ENCODE data around the gene MMP27.

MMP27 gene

GRCh38 chr11:102676084-102676483, 29.5 kb downstream of the MMP27 start:
- Histone ChIP-seq H3K9ac (ENCODE audit: low read depth, low read length) (no peak overlapping the region), H3K9me3 (ENCODE audit: control insufficient read depth, insufficient read depth, low read length) (no peaks in the 10 kb centered on the region), H3K36me3 (ENCODE audit: insufficient read depth, low read length) (no peaks in the 10 kb centered on the region), H3K4me1 (ENCODE audit: insufficient read depth, low read length) (no peaks in the 10 kb centered on the region; the same call in 1 of the 2 replicates)

- Histone ChIP-seq H3K4me1 (ENCODE audit: insufficient read depth, low read length) (no peaks in the 10 kb centered on the region), H3K9me3 (ENCODE audit: control insufficient read depth, insufficient read depth, low read length) (no peaks in the 10 kb centered on the region), H3K9ac (ENCODE audit: low read depth, low read length) (no peak overlapping the region), H3K36me3 (ENCODE audit: insufficient read depth, low read length) (no peaks in the 10 kb centered on the region)
Measured at GRCh38 chr11:102669664-102670063, 35.9 kb downstream of the MMP27 start.

GRCh38 chr11:102666331-102666957, 39.1 kb downstream of the MMP27 start:
- no peaks in the 10 kb centered on the region for H3K36me3 ChIP-seq (ENCODE audit: insufficient read depth, low read length)
- no peaks in the 10 kb centered on the region for H3K4me1 ChIP-seq (ENCODE audit: insufficient read depth, low read length)
- no peak overlapping the region for H3K9ac ChIP-seq (ENCODE audit: low read depth, low read length)
- H3K9me3 ChIP-seq (ENCODE audit: control insufficient read depth, insufficient read depth, low read length), result no peaks in the 10 kb centered on the region

GRCh38 chr11:102664001-102664752, 41.4 kb downstream of the MMP27 start:
- H3K36me3 ChIP-seq (ENCODE audit: insufficient read depth, low read length), result no peaks in the 10 kb centered on the region
- no peak overlapping the region for H3K9ac ChIP-seq (ENCODE audit: low read depth, low read length)
- no peaks in the 10 kb centered on the region for H3K9me3 ChIP-seq (ENCODE audit: control insufficient read depth, insufficient read depth, low read length)
- H3K4me1 ChIP-seq (ENCODE audit: insufficient read depth, low read length), result no peaks in the 10 kb centered on the region

- Histone ChIP-seq H3K9ac (ENCODE audit: low read depth, low read length) (no peak overlapping the region), H3K4me1 (ENCODE audit: insufficient read depth, low read length) (no peaks in the 10 kb centered on the region), H3K36me3 (ENCODE audit: insufficient read depth, low read length) (no peaks in the 10 kb centered on the region), H3K9me3 (ENCODE audit: control insufficient read depth, insufficient read depth, low read length) (no peaks in the 10 kb centered on the region)
Measured at GRCh38 chr11:102662607-102663006, 43.0 kb downstream of the MMP27 start.

GRCh38 chr11:102661040-102661439, 44.5 kb downstream of the MMP27 start:
- Histone ChIP-seq H3K36me3 (ENCODE audit: insufficient read depth, low read length) (no peaks in the 10 kb centered on the region), H3K9ac (ENCODE audit: low read depth, low read length) (no peak overlapping the region), H3K4me1 (ENCODE audit: insufficient read depth, low read length) (no peaks in the 10 kb centered on the region), H3K9me3 (ENCODE audit: control insufficient read depth, insufficient read depth, low read length) (no peaks in the 10 kb centered on the region)

GRCh38 chr11:102656528-102656927, 49.0 kb downstream of the MMP27 start:
- Histone ChIP-seq H3K9ac (ENCODE audit: low read depth, low read length) (no peak overlapping the region), H3K4me1 (ENCODE audit: insufficient read depth, low read length) (no peaks in the 10 kb centered on the region), H3K9me3 (ENCODE audit: control insufficient read depth, insufficient read depth, low read length) (no peaks in the 10 kb centered on the region), H3K36me3 (ENCODE audit: insufficient read depth, low read length) (no peaks in the 10 kb centered on the region; the same call in 1 of the 2 replicates)

GRCh38 chr11:102655547-102655946, 50.0 kb downstream of the MMP27 start:
- H3K9ac ChIP-seq (ENCODE audit: low read depth, low read length), result no peak overlapping the region
- H3K9me3 ChIP-seq (ENCODE audit: control insufficient read depth, insufficient read depth, low read length), result no peaks in the 10 kb centered on the region
- no peaks in the 10 kb centered on the region; the same call in 1 of the 2 replicates for H3K36me3 ChIP-seq (ENCODE audit: insufficient read depth, low read length)
- H3K4me1 ChIP-seq (ENCODE audit: insufficient read depth, low read length), result no peaks in the 10 kb centered on the region

GRCh38 chr11:102654761-102655160, 50.8 kb downstream of the MMP27 start:
- Histone ChIP-seq H3K4me1 (ENCODE audit: insufficient read depth, low read length) (no peaks in the 10 kb centered on the region), H3K36me3 (ENCODE audit: insufficient read depth, low read length) (no peaks in the 10 kb centered on the region; the same call in 1 of the 2 replicates), H3K9ac (ENCODE audit: low read depth, low read length) (no peak overlapping the region), H3K9me3 (ENCODE audit: control insufficient read depth, insufficient read depth, low read length) (no peaks in the 10 kb centered on the region)

- Histone ChIP-seq H3K36me3 (ENCODE audit: insufficient read depth, low read length) (no peaks in the 10 kb centered on the region; the same call in 1 of the 2 replicates), H3K4me1 (ENCODE audit: insufficient read depth, low read length) (no peaks in the 10 kb centered on the region), H3K9me3 (ENCODE audit: control insufficient read depth, insufficient read depth, low read length) (no peaks in the 10 kb centered on the region), H3K9ac (ENCODE audit: low read depth, low read length) (no peak overlapping the region)
Measured at GRCh38 chr11:102653744-102654291, 51.8 kb downstream of the MMP27 start.

GRCh38 chr11:102647430-102647829, 58.1 kb downstream of the MMP27 start:
- H3K4me1 ChIP-seq (ENCODE audit: insufficient read depth, low read length), result no peaks in the 10 kb centered on the region
- H3K36me3 ChIP-seq (ENCODE audit: insufficient read depth, low read length), result no peaks in the 10 kb centered on the region; the same call in 1 of the 2 replicates
- H3K9ac ChIP-seq (ENCODE audit: low read depth, low read length), result no peak overlapping the region
- H3K9me3 ChIP-seq (ENCODE audit: control insufficient read depth, insufficient read depth, low read length), result no peaks in the 10 kb centered on the region

GRCh38 chr11:102643941-102644340, 61.6 kb downstream of the MMP27 start:
- H3K36me3 ChIP-seq (ENCODE audit: insufficient read depth, low read length), result no peaks in the 10 kb centered on the region
- no peaks in the 10 kb centered on the region for H3K4me1 ChIP-seq (ENCODE audit: insufficient read depth, low read length)
- H3K9ac ChIP-seq (ENCODE audit: low read depth, low read length), result no peak overlapping the region
- H3K9me3 ChIP-seq (ENCODE audit: control insufficient read depth, insufficient read depth, low read length), result no peaks in the 10 kb centered on the region

Data from ES-I3 (cell line).